Ovary (tissue), 3 donors: ENCODE results near the gene TMEM213.

Source experiments
- CTCF ChIP-seq, 3 donors: fragments of 450-650 bp in 2 of 3; fragments of 200-600 bp in 1 of 3; IDR thresholded peaks; one replicate each; pipeline versions ENCODE4 v1.5.1 to v1.8.0; 2016 to 2022; ENCODE audit warnings: antibody characterized with exemption in 3 of 3, mild to moderate bottlenecking in 1 of 3
- EP300 ChIP-seq: sonication (generic); formaldehyde crosslinking; IDR thresholded peaks from one replicate; pipeline ENCODE4 v1.6.1; 2017; ENCODE audit warnings: antibody characterized with exemption
- donor health status: DM: no; HTN: no; CAD: no.

GRCh38 chr7:138773817-138774216 lies 24.0 kb upstream of the TMEM213 start:
- TF ChIP-seq CTCF (IDR thresholded peaks at IDR 0.05) (no peak), EP300 (no peak)
